ENCODE results near the gene STYXL1. TPM values are rescaled to one million over a fixed set of nuclear protein-coding genes. Genes with fewer than 3 reads are reported as not detected.
A peak's percentile ranks its signal among the peaks of the same experiment; 100 is the strongest.

The STYXL1 gene
- polyA plus RNA-seq, 3 donors = 64.6 to 79.8 (median 67.2) TPM

DNA sequence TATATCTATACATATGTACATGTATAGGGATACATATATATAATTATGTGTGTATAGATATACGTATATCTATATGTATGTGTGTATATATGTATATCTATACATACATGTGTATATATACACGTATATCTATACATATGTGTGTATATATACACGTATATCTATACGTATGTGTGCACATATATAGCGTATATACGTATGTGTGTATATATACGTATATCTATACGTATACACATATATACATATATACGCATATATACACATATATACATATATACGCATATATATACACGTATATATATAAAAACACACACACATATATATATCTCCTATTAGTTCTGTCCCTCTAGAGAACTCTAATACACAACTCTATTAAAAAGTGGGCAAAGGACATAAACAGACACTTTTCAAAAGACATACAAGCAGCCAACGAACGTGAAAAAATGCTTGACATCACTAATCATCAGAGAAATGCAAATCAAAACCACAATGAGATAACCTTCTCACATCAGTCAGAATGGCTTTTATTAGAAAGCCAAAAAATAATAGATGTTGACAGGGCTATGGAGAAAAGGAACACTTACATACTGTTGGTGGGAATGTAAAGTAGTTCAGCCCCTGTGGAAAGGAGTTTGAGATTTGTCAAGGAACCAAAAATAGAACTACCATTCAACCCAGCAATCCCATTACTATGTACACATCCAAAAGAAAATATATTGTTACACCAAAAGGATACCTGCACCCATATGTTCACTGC lies 31.4 kb downstream of the STYXL1 start:
- Mint-ChIP-seq H3K36me3 (peaks cover 60 to 81% of the 10 kb centered on the region in 2 donors), H3K27ac (no peak overlapping the region), H3K9me3 (no peaks in the 10 kb centered on the region), H3K4me1 (peaks cover 2% of the 10 kb centered on the region), H3K27me3 (ENCODE audit: low read depth in 3 of 3) (peaks cover 0 to 4% (median 3%) of the 10 kb centered on the region in 3 donors), H3K4me3 (no peak overlapping the region)
- H3K4me3 ChIP-seq (replicated peaks in 1 of 3; ENCODE audit: low read depth in 2 of 3, low read length in 3 of 3) = no peak overlapping the region
- intact Hi-C loops (cut with micrococcal nuclease) = no loop called here
- H3K27me3 ChIP-seq (ENCODE audit: control insufficient read depth in 2 of 2, insufficient read depth in 2 of 2, low read length in 2 of 2) = no peaks in the 10 kb centered on the region
- H3K4me1 ChIP-seq (ENCODE audit: control insufficient read depth in 1 of 2, insufficient read depth in 2 of 2, low read length in 2 of 2) = no peaks in the 10 kb centered on the region
- TF ChIP-seq, protein P1, sequence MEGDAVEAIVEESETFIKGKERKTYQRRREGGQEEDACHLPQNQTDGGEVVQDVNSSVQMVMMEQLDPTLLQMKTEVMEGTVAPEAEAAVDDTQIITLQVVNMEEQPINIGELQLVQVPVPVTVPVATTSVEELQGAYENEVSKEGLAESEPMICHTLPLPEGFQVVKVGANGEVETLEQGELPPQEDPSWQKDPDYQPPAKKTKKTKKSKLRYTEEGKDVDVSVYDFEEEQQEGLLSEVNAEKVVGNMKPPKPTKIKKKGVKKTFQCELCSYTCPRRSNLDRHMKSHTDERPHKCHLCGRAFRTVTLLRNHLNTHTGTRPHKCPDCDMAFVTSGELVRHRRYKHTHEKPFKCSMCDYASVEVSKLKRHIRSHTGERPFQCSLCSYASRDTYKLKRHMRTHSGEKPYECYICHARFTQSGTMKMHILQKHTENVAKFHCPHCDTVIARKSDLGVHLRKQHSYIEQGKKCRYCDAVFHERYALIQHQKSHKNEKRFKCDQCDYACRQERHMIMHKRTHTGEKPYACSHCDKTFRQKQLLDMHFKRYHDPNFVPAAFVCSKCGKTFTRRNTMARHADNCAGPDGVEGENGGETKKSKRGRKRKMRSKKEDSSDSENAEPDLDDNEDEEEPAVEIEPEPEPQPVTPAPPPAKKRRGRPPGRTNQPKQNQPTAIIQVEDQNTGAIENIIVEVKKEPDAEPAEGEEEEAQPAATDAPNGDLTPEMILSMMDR (IDR thresholded peaks at IDR 0.05) = no peak
- WGBS (ENCODE audit: insufficient coverage) = no CpG with 5 or more reads among the region's 13 CpGs
- no peaks in the 10 kb centered on the region for H4K20me1 ChIP-seq (ENCODE audit: insufficient read depth, low read length)
- peaks cover 12 to 73% of the 10 kb centered on the region in 2 donors for H3K36me3 ChIP-seq (replicated peaks in 1 of 2; ENCODE audit: control insufficient read depth in 1 of 2, insufficient read depth in 2 of 2, low read length in 2 of 2)
- no peak overlapping the region for H3K4me2 ChIP-seq (replicated peaks; ENCODE audit: extremely low read depth, low read length, poor library complexity, severe bottlenecking)
- H3K9me3 ChIP-seq (replicated peaks in 1 of 2; ENCODE audit: control insufficient read depth in 1 of 2, insufficient read depth in 1 of 2, low read length in 2 of 2) = no peaks in the 10 kb centered on the region
- no peak overlapping the region for H3K27ac ChIP-seq (ENCODE audit: low read depth in 1 of 2, low read length in 2 of 2)
- H3K79me2 ChIP-seq (ENCODE audit: insufficient read depth, low read length) = no peaks in the 10 kb centered on the region
- DNase-seq = no peak
- H2AFZ ChIP-seq (ENCODE audit: insufficient read depth, low read depth, low read length, poor library complexity, severe bottlenecking) = no peak overlapping the region
- no peak overlapping the region for H3K9ac ChIP-seq (ENCODE audit: insufficient read depth, low read length, poor library complexity, severe bottlenecking)

DNA sequence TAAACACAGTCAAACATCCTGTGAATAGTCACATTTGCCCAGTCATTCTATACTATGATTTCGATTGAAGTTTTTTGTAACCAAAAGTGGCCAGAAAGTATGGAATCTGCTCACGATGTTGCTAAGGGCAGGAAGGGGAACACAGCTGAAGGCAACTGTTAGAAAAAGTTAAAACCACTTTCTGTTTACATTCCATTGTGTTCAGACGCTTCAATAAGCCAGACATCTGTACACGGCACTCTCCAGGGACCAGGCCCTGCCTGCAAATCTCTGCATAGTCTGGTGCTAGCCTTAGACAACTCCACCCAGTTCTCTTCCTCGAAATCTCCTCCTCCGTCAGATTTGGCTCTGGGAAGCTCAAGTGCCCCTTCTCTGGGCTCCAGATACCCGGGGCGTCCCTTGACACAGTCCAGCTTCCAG lies 36.3 kb downstream of the STYXL1 start:
- no peaks in the 10 kb centered on the region for H3K9me3 Mint-ChIP-seq
- peaks cover 0 to 6% (median 2%) of the 10 kb centered on the region in 3 donors for H3K27me3 Mint-ChIP-seq (ENCODE audit: low read depth in 3 of 3)
- Histone ChIP-seq H3K4me1 (ENCODE audit: control insufficient read depth in 1 of 2, insufficient read depth in 2 of 2, low read length in 2 of 2) (peaks cover 23 to 24% of the 10 kb centered on the region in 2 donors), H3K9me3 (replicated peaks in 1 of 2; ENCODE audit: control insufficient read depth in 1 of 2, insufficient read depth in 1 of 2, low read length in 2 of 2) (no peaks in the 10 kb centered on the region), H3K27me3 (ENCODE audit: control insufficient read depth in 2 of 2, insufficient read depth in 2 of 2, low read length in 2 of 2) (no peaks in the 10 kb centered on the region), H3K36me3 (replicated peaks in 1 of 2; ENCODE audit: control insufficient read depth in 1 of 2, insufficient read depth in 2 of 2, low read length in 2 of 2) (peaks cover 4 to 61% of the 10 kb centered on the region in 2 donors), H3K4me2 (replicated peaks; ENCODE audit: extremely low read depth, low read length, poor library complexity, severe bottlenecking) (no peak overlapping the region), H3K4me3 (replicated peaks in 1 of 3; ENCODE audit: low read depth in 2 of 3, low read length in 3 of 3) (no peak overlapping the region), H3K79me2 (ENCODE audit: insufficient read depth, low read length) (no peaks in the 10 kb centered on the region), H4K20me1 (ENCODE audit: insufficient read depth, low read length) (no peaks in the 10 kb centered on the region), H2AFZ (ENCODE audit: insufficient read depth, low read depth, low read length, poor library complexity, severe bottlenecking) (no peak overlapping the region), H3K9ac (ENCODE audit: insufficient read depth, low read length, poor library complexity, severe bottlenecking) (no peak overlapping the region), H3K27ac (ENCODE audit: low read depth in 1 of 2, low read length in 2 of 2) (no peak overlapping the region)
- TF ChIP-seq, protein P1 (IDR thresholded peaks at IDR 0.05) = no peak
- peaks cover 52 to 70% of the 10 kb centered on the region in 2 donors for H3K36me3 Mint-ChIP-seq
- H3K4me1 Mint-ChIP-seq = peaks cover 24% of the 10 kb centered on the region
- H3K4me3 Mint-ChIP-seq = no peak overlapping the region
- no peak for DNase-seq
- intact Hi-C loops (cut with micrococcal nuclease) = no loop called here
- 91% methylated on average over 3 of the region's 8 CpGs for WGBS (ENCODE audit: insufficient coverage)
- peak overlapping the region in 1 of 7 donors; percentile 13 for H3K27ac Mint-ChIP-seq
